ENCODE data around the gene CD79A.
"Not testable (repeated sequence)": the region's sequence is repeated elsewhere in the genome, so short reads cannot be mapped to it uniquely, and the experiment has no call there.

CD79A gene

DNA sequence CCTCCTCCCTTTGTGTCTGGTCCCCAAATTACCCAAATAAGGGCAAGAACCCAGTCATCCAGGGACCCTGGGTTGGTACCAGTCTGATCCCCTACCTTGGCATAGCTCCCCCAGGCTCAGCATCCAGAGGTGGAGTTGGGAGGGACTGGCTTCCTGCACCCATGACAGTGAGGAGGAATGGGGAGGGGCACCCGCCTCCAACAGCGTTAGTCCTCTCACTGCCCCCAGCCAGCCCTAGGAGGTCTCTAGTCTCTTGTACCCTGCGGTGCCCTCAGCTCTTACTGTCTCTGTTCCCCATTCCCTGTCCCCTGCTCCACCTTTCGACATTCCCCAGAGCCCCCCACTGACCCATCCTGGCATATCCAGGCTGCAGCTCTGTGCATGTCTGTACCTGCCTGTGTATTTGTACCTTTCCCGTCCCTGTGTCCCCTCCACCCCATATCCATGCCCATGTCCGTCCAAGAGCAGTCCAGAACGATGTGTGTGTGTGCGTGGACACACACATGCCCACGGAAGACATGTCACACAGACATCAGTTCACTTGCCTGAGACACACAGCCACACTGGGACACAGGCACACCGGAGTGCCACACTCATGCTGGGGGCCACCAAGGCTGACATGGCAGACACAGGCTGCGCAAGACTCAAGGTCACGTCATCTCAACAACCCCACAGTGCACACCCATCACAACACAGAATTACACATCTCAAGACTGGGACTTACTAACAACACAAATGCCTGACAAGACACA lies 33.3 kb downstream of the CD79A start:
- FAIRE-seq (no peak), DNase-seq (ENCODE audit: insufficient read length) (no peak)
- TF ChIP-seq TAF1 (IDR thresholded peaks at IDR 0.05; ENCODE audit: borderline replicate concordance, low read depth, low read length): no peak
- no peak for TF ChIP-seq POLR2AphosphoS5 (IDR thresholded peaks at IDR 0.05; ENCODE audit: low read depth, low read length)
- TF ChIP-seq POLR2A (IDR thresholded peaks at IDR 0.05; ENCODE audit: low read depth, low read length): no peak

GRCh38 chr19:41910992-41911888 lies 34.2 kb downstream of the CD79A start:
- TF ChIP-seq POLR2AphosphoS5 (IDR thresholded peaks at IDR 0.05; ENCODE audit: low read depth, low read length) (no peak), POLR2A (IDR thresholded peaks at IDR 0.05; ENCODE audit: low read depth, low read length) (no peak), TAF1 (IDR thresholded peaks at IDR 0.05; ENCODE audit: borderline replicate concordance, low read depth, low read length) (no peak)
- DNase-seq (ENCODE audit: insufficient read length) (no peak), FAIRE-seq (no peak)

- DNase-seq (ENCODE audit: insufficient read length) (no peak), FAIRE-seq (no peak)
- peak; percentile 12; the same call in 1 of the 2 replicates for TF ChIP-seq POLR2A (IDR thresholded peaks at IDR 0.05; ENCODE audit: low read depth, low read length)
- no peak for TF ChIP-seq TAF1 (IDR thresholded peaks at IDR 0.05; ENCODE audit: borderline replicate concordance, low read depth, low read length)
- peak; percentile 51; the same call in 1 of the 2 replicates for TF ChIP-seq POLR2AphosphoS5 (IDR thresholded peaks at IDR 0.05; ENCODE audit: low read depth, low read length)
These were observed 35.0 kb downstream of the CD79A start for GRCh38 chr19:41911889-41912731.

DNA sequence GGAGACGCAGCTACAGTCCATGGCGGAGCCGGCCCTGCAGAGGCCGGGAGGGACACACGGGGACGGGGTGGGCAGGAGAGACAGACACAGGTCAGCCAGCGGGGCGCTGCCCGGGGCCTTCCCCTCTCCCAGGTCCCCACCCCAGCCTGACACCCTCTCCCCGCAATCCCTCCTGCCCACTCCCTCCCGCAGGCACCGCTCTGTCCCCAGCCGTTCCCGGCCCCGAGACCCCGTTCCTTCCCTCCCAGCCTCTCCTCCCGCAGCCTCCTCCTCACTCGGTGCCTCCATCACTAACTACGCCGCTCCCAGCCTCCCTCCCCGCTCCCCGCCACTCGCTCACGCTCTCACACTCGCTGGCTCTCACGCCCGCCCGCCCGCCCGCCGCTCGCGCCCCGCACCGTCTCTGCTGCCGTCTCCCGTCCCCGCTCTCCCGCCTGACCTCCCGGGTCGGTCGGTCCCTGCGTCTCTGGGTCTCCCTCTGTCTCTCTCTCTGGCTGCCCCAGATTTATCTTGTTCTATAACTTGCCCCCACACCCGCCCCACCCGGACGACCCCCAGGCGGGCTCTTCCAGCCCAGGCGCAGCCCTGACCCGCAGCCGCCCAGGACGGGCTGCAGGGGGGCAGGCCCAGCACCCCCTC lies 35.9 kb downstream of the CD79A start:
- no peak for FAIRE-seq
- no peak for TF ChIP-seq POLR2AphosphoS5 (IDR thresholded peaks at IDR 0.05; ENCODE audit: low read depth, low read length)
- TF ChIP-seq TAF1 (IDR thresholded peaks at IDR 0.05; ENCODE audit: borderline replicate concordance, low read depth, low read length): no peak
- no peak for TF ChIP-seq POLR2A (IDR thresholded peaks at IDR 0.05; ENCODE audit: low read depth, low read length)
- no peak for DNase-seq (ENCODE audit: insufficient read length)

- DNase-seq (ENCODE audit: insufficient read length) (no peak), FAIRE-seq (no peak)
- no peak for TF ChIP-seq POLR2AphosphoS5 (IDR thresholded peaks at IDR 0.05; ENCODE audit: low read depth, low read length)
- no peak for TF ChIP-seq TAF1 (IDR thresholded peaks at IDR 0.05; ENCODE audit: borderline replicate concordance, low read depth, low read length)
- no peak for TF ChIP-seq POLR2A (IDR thresholded peaks at IDR 0.05; ENCODE audit: low read depth, low read length)
These were observed 36.7 kb downstream of the CD79A start for GRCh38 chr19:41913538-41914423.

- DNase-seq (ENCODE audit: insufficient read length); FAIRE-seq: not testable (repeated sequence)
These were observed 37.4 kb downstream of the CD79A start for GRCh38 chr19:41914424-41914834.

GRCh38 chr19:41915021-41915775 lies 38.1 kb downstream of the CD79A start:
- DNase-seq (ENCODE audit: insufficient read length) (no peak), FAIRE-seq (no peak)
- TF ChIP-seq POLR2AphosphoS5 (IDR thresholded peaks at IDR 0.05; ENCODE audit: low read depth, low read length) (no peak), TAF1 (IDR thresholded peaks at IDR 0.05; ENCODE audit: borderline replicate concordance, low read depth, low read length) (no peak), POLR2A (IDR thresholded peaks at IDR 0.05; ENCODE audit: low read depth, low read length) (no peak)

DNA sequence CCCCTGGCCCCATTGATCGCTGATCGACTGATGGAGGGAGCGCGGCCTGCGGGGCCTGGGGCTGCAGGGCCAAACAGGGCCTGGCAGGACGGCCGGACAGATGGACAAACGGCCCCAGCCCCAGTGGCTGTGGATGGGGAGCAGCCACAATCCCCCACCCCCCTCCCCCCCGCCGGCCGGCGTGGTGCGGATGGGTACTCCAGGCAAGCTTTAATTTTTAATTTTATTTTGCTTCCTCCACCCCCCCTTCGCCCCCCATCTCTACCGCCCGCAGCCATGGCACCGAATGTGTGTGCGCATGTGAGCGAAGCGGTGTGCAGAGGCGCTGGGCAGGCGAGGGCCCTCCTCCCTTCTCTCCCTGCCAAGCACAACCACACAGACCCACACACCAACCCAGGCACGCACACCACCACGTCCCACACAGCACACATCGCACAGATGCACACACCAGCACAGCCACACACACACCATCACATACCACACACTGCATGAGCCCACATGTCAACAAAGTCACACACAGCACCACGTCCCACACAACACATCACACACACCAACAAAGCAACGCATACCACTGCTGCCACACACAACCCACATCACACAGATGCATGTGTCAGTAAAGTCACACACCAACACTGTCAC lies 38.8 kb downstream of the CD79A start:
- DNase-seq (ENCODE audit: insufficient read length) (no peak), FAIRE-seq (peak; percentile 74)
- TF ChIP-seq POLR2AphosphoS5 (IDR thresholded peaks at IDR 0.05; ENCODE audit: low read depth, low read length) (no peak), TAF1 (IDR thresholded peaks at IDR 0.05; ENCODE audit: borderline replicate concordance, low read depth, low read length) (no peak), POLR2A (IDR thresholded peaks at IDR 0.05; ENCODE audit: low read depth, low read length) (no peak)

DNA sequence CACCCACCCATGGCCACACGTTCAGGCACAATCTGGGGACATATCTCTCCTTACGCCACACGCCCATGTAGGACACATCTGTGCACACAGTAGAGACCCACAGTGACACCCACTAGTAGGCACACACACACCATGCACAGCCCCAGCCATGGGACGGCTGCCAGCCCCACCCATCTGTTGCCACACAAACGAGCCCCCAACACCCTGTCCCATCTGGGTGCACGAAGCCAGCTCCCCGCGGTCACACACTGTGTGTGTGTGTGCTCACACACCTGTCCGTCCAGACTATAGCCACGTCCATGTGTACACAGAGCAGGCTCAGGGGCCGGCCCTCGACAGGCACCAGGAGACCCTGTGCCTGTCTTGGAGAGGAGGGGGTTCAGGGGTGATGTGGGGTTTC lies 40.6 kb downstream of the CD79A start:
- TF ChIP-seq POLR2AphosphoS5 (IDR thresholded peaks at IDR 0.05; ENCODE audit: low read depth, low read length): no peak
- no peak for TF ChIP-seq TAF1 (IDR thresholded peaks at IDR 0.05; ENCODE audit: borderline replicate concordance, low read depth, low read length)
- TF ChIP-seq POLR2A (IDR thresholded peaks at IDR 0.05; ENCODE audit: low read depth, low read length): no peak
- DNase-seq (ENCODE audit: insufficient read length) (no peak), FAIRE-seq (no peak)

Measured in GM12892 (cell line).